CD4-positive, alpha-beta T cell treated with Interleukin-4 for 1 hour (primary cell): ENCODE data around the gene ZNF594.
"Not testable (repeated sequence)": the region's sequence is repeated elsewhere in the genome, so short reads cannot be mapped to it uniquely, and the experiment has no call there.

ENCODE experiments used
- DNase-seq, 2 donors: peaks; one replicate each; pipeline ENCODE4 v3.0.0-alpha.2; 2020 to 2022

ZNF594 gene

DNA sequence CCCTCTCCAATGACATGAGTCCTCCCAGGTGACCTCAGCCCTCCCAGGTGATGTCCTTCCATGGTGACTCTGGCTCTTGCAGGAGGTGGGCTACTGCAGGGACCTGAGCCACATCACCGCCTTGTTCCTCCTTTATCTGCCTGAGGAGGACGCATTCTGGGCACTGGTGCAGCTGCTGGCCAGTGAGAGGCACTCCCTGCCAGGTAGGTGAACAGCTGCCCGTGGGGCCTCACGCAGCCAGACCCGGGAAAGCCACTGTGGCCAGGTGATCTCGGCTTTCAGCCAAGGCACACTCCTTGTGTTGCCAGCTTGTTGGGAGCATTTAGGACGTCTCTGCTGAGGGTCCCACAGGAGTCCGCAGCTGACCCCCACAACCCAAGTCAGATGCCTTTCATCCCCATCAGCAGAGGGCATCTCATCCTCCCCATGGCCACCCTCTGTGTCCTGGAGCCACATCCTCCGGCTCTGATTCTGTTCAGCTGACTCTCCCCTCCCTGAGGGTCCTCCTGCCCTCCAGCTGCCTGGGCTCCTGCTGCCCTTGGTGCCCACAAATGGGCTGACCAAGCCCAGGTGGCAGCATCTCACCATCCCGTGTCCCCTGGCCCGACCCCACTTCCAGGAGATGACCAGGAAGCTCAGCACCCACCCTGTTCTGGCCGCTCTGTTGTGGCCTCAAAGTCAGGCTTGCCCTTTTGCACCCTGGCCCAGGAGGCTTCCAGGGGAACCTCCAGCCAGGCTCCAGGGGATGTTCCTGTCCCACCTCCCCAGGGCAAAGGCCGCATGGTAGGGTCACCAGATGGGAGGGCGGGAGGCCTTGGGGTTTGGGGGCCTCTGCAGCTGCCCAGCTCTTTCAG, 55.7 kb downstream of the ZNF594 start:
- DNase-seq: no peak

DNA sequence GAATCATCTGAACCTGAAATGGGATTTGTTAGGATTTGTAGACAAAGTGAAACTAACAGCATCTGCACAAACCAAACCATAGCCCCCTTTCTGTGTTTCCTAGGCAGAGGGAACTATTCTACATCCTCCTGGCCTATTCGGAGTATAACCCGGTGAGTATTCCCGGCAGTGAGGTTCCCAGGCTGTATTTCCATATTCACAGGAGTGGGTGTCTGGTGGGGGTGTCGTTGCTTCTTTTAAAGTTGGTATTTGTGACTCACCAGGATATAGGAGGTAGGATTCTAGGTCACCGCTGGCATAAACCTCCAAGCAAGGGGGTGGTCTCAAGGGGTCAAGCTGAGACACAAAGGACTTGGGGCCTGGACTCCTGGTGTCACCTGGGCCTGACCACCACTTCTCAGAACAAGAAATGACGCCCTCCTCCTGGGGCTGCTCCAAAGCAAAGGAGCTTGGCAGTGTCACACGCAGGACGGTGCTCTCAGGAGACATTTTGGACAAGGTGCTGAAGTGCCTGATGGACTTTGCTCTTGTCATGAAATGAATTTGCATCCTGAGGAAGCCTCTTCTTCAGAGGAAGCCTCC, 56.4 kb downstream of the ZNF594 start:
- DNase-seq: not testable (repeated sequence)

- not testable (repeated sequence) for DNase-seq
Observed at GRCh38 chr17:5134571-5134970, 57.1 kb downstream of the ZNF594 start.

- not testable (repeated sequence) for DNase-seq
Observed at GRCh38 chr17:5133961-5134360, 57.7 kb downstream of the ZNF594 start.

- no peak for DNase-seq
Observed at GRCh38 chr17:5133311-5133710, 58.4 kb downstream of the ZNF594 start.

- not testable (repeated sequence) for DNase-seq
Observed at GRCh38 chr17:5132503-5133225, 59.0 kb downstream of the ZNF594 start.

DNA sequence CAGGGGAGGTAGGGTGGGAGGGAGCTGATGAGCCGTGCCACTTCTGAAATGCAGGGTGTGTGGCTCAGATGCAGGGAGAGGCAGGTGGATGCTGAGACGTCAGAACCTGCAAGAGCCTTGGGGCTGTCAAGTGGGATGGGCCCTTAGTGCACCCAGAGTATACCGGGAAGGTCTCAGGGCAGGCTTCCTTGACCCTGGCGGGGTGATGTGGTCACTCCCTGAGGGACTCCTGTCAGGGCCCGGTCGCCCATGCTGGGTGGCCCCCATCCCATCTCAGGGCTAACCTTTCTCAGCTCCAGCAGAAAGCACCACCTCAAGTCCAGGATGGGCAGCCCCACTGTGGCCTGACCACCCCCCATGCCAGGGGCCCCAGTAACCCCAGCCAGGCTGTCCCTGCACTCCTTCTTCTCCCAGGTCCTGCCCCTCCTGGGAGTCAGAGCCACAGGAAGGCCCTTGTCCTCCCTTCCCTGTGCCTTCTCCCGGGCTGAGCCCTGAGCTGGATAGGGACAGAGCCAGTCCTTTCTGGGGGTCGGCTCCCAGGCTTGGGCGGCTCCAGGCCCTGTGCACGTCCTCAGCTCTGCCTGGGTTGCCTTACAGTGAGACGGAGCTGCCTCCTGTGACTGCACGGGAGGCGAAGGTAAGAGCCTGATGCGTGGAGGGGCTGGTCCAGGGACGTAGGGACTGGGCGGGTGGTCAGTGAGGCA, 59.7 kb downstream of the ZNF594 start:
- DNase-seq: not testable (repeated sequence)

DNA sequence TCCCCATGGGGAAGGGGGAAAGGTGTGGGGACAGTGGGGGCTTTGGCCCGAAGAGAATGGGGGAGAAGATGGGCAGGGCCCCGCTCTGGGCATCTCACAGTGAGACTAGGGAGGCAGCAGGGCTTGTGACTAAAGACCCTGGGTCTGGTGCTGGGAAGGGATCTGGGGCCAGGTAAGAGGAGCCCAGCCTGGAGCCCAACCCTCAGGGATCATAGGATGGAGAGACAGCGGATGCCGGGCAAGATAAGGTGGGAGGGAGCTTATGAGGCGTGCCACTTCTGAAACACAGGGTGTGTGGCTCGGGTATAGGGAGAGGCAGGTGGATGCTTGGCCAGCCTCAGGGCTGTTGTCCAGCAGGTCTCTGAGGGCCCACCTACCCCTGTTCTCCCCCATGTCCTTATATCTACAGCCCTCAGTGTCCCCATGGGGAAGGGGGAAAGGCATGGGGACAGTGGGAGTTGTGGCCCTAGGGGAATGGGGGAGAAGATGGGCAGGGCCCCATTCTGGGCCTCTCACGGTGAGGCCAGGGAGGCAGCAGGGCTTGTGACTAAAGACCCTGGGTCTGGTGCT, 60.4 kb downstream of the ZNF594 start:
- no peak for DNase-seq

DNA sequence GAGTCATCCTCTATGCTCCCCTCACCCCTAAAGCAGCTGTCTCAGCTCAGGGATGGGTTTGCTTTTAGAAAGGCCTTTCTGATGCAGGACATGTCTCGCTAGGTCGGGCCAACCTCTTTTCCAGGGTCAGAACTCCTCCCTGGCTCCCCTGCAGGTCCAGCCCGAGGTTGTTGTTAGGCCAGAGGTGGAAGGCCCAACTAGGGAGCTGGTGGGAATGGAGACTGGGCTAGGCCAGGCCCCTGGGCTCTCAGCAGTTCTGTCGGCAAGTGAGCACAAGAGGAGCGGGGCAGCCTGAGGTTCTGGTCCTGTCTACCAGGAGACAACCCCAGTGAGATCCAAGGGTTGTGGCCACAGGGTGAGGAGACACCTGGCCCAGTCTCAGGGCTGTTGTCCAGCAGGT, 61.0 kb downstream of the ZNF594 start:
- not testable (repeated sequence) for DNase-seq

GRCh38 chr17:5130261-5130660, 61.4 kb downstream of the ZNF594 start:
- not testable (repeated sequence) for DNase-seq

DNA sequence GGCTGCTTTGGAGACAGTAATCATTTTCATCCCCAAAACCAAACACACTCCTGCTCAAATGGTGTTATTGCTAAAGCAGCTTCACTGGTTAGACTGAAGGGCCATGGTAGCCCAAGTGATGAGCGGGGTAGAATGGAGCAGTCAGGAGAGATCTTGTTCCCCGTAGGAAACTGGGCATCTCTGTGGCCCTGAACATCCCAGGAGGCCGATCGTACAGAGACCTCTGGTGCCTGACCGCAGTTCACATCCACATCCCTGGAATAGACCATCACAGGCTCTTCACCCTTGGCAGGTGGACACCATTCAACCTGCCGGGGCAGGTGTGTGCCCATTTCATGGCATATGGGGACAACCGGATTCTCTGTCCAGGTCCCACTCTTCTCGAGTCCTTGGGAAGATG, 61.9 kb downstream of the ZNF594 start:
- not testable (repeated sequence) for DNase-seq
